Trophoblast cell (in vitro differentiated cells and primary cell): ENCODE data around the gene CCDC187.

Experiments
- DNase-seq, 2 donors: peaks; one replicate each; pipeline ENCODE4 v3.0.0-alpha.2; 2016
- H2AFZ ChIP-seq: 2 replicates; pipeline ENCODE4 v1.6.1; 2013; ENCODE audit warnings: low read length, moderate library complexity, mild to moderate bottlenecking; ENCODE audit not compliant: insufficient read depth, poor library complexity
- H2AK5ac ChIP-seq: 2 replicates; pipeline ENCODE4 v1.6.1; 2013; ENCODE audit warnings: mild to moderate bottlenecking, low read length
- H2BK120ac ChIP-seq: 2 replicates; pipeline ENCODE4 v1.6.1; 2013; ENCODE audit warnings: low read length, mild to moderate bottlenecking, moderate library complexity; ENCODE audit not compliant: insufficient read depth, poor library complexity
- H2BK12ac ChIP-seq: 2 replicates; pipeline ENCODE4 v1.6.1; 2013; ENCODE audit warnings: mild to moderate bottlenecking, low read length, moderate library complexity
- H2BK5ac ChIP-seq: 2 replicates; pipeline ENCODE4 v1.6.1; 2013; ENCODE audit warnings: low read length, low read depth, moderate library complexity, mild to moderate bottlenecking; ENCODE audit not compliant: poor library complexity
- H3K14ac ChIP-seq: 2 replicates; pipeline ENCODE4 v1.6.1; 2013; ENCODE audit warnings: mild to moderate bottlenecking, low read length
- H3K18ac ChIP-seq: 2 replicates; pipeline ENCODE4 v1.6.1; 2013; ENCODE audit warnings: mild to moderate bottlenecking, low read length
- H3K23ac ChIP-seq: 2 replicates; pipeline ENCODE4 v1.6.1; 2013; ENCODE audit warnings: low read length
- H3K27ac ChIP-seq: 2 replicates; pipeline ENCODE4 v1.5.1; 2013; ENCODE audit warnings: low read depth, mild to moderate bottlenecking, inconsistent platforms, low read length, moderate library complexity
- H3K27me3 ChIP-seq: 2 replicates; pipeline ENCODE4 v1.6.1; 2013; ENCODE audit warnings: inconsistent platforms, mild to moderate bottlenecking, low read length, moderate library complexity; ENCODE audit not compliant: insufficient read depth
- H3K36me3 ChIP-seq, 2 experiments: 1 replicate in 1 of 2; 2 replicates in 1 of 2; pipeline ENCODE4 v1.6.1; 2013; ENCODE audit warnings: low read length in 2 of 2, mild to moderate bottlenecking in 2 of 2, moderate library complexity in 1 of 2; ENCODE audit not compliant: insufficient read depth in 2 of 2, control insufficient read depth in 1 of 2
- H3K4ac ChIP-seq: 2 replicates; pipeline ENCODE4 v1.6.1; 2013; ENCODE audit warnings: low read depth, mild to moderate bottlenecking, low read length, moderate library complexity
- H3K4me1 ChIP-seq, 2 experiments: 1 replicate in 1 of 2; 2 replicates in 1 of 2; pipeline ENCODE4 v1.6.1; 2013; ENCODE audit warnings: low read length in 2 of 2, mild to moderate bottlenecking in 2 of 2, moderate library complexity in 1 of 2; ENCODE audit not compliant: insufficient read depth in 2 of 2, control insufficient read depth in 1 of 2
- H3K4me2 ChIP-seq: 2 replicates; pipeline ENCODE4 v1.6.1; 2013; ENCODE audit warnings: inconsistent platforms, mild to moderate bottlenecking, low read length, moderate library complexity
- H3K4me3 ChIP-seq: 2 replicates; pipeline ENCODE4 v1.5.1; 2013; ENCODE audit warnings: mild to moderate bottlenecking, low read depth, low read length, inconsistent platforms
- H3K79me1 ChIP-seq: one replicate; pipeline ENCODE4 v1.6.1; 2013; ENCODE audit warnings: low read length
- H3K79me2 ChIP-seq: 2 replicates; pipeline ENCODE4 v1.6.1; 2013; ENCODE audit warnings: low read length, mild to moderate bottlenecking; ENCODE audit not compliant: control insufficient read depth, insufficient read depth, poor library complexity
- H3K9ac ChIP-seq: 2 replicates; pipeline ENCODE4 v1.6.1; 2013; ENCODE audit warnings: mild to moderate bottlenecking, low read length
- H3K9me3 ChIP-seq: 2 replicates; pipeline ENCODE4 v1.6.1; 2013; ENCODE audit warnings: low read depth, mild to moderate bottlenecking, control low read depth, inconsistent platforms, low read length; ENCODE audit not compliant: insufficient read depth
- H4K12ac ChIP-seq: 2 replicates; pipeline ENCODE4 v1.6.1; 2013; ENCODE audit warnings: low read depth, mild to moderate bottlenecking, low read length, moderate library complexity
- H4K8ac ChIP-seq: 2 replicates; pipeline ENCODE4 v1.6.1; 2013; ENCODE audit warnings: low read depth, mild to moderate bottlenecking, low read length, moderate library complexity
- H4K91ac ChIP-seq: one replicate; pipeline ENCODE4 v1.6.1; 2013; ENCODE audit warnings: low read depth, mild to moderate bottlenecking, low read length, moderate library complexity
- WGBS: extraction: QIAGEN DNeasy Blood & Tissue Kit; methylation state at CpG from one replicate; pipeline ENCODE4 v1.1.7; 2013; ENCODE audit warnings: missing lambda C conversion rate; ENCODE audit not compliant: insufficient read length, insufficient coverage; ENCODE audit errors: extremely low coverage; 5-methylcytosine and 5-hydroxymethylcytosine counted together

The CCDC187 gene

GRCh38 chr9:136202454-136203407, 101.2 kb downstream of the CCDC187 start:
- Histone ChIP-seq H3K4me1 (peaks cover 0 to 3% of the 10 kb centered on the region in 2 experiments), H2AK5ac (no peak overlapping the region), H3K36me3 (no peaks in the 10 kb centered on the region), H3K9me3 (peaks cover 22% of the 10 kb centered on the region), H3K27ac (no peak overlapping the region), H4K12ac (no peak overlapping the region), H3K79me1 (no peaks in the 10 kb centered on the region), H3K79me2 (no peaks in the 10 kb centered on the region), H2BK120ac (no peak overlapping the region), H2BK5ac (no peak overlapping the region), H3K23ac (no peak overlapping the region), H2AFZ (no peak overlapping the region), H3K18ac (no peak overlapping the region), H3K4me3 (no peak overlapping the region), H3K9ac (no peak overlapping the region), H4K91ac (no peak overlapping the region), H3K27me3 (peaks cover 72% of the 10 kb centered on the region), H4K8ac (no peak overlapping the region), H3K4ac (no peak overlapping the region), H3K4me2 (no peak overlapping the region), H3K14ac (no peak overlapping the region), H2BK12ac (no peak overlapping the region)
- DNase-seq = no peak
- no CpG with 5 or more reads among the region's 99 CpGs for WGBS

GRCh38 chr9:136201609-136202453, 102.1 kb downstream of the CCDC187 start:
- no peak overlapping the region for H3K4me2 ChIP-seq
- H3K9ac ChIP-seq = no peak overlapping the region
- peaks cover 0 to 3% of the 10 kb centered on the region in 2 experiments for H3K4me1 ChIP-seq
- H2BK5ac ChIP-seq = no peak overlapping the region
- no peak overlapping the region for H2AFZ ChIP-seq
- no peak overlapping the region for H4K91ac ChIP-seq
- peaks cover 25% of the 10 kb centered on the region for H3K9me3 ChIP-seq
- H3K4me3 ChIP-seq = no peak overlapping the region
- peaks cover 81% of the 10 kb centered on the region for H3K27me3 ChIP-seq
- no peak overlapping the region for H3K23ac ChIP-seq
- no peak overlapping the region for H3K27ac ChIP-seq
- H2BK12ac ChIP-seq = no peak overlapping the region
- H3K18ac ChIP-seq = no peak overlapping the region
- DNase-seq = peak in 1 of 2 donors; percentile 40
- no peak overlapping the region for H3K14ac ChIP-seq
- H4K8ac ChIP-seq = no peak overlapping the region
- no peaks in the 10 kb centered on the region for H3K36me3 ChIP-seq
- no peak overlapping the region for H2AK5ac ChIP-seq
- H4K12ac ChIP-seq = no peak overlapping the region
- H3K4ac ChIP-seq = no peak overlapping the region
- no peaks in the 10 kb centered on the region for H3K79me2 ChIP-seq
- H2BK120ac ChIP-seq = no peak overlapping the region
- no peaks in the 10 kb centered on the region for H3K79me1 ChIP-seq
- no CpG with 5 or more reads among the region's 85 CpGs for WGBS

GRCh38 chr9:136201174-136201573, 102.7 kb downstream of the CCDC187 start:
- no peak overlapping the region for H3K4ac ChIP-seq
- no peaks in the 10 kb centered on the region for H3K79me2 ChIP-seq
- H3K27me3 ChIP-seq = peaks cover 88% of the 10 kb centered on the region
- H3K4me2 ChIP-seq = no peak overlapping the region
- no peak overlapping the region for H3K4me3 ChIP-seq
- DNase-seq = no peak
- no peak overlapping the region for H2AFZ ChIP-seq
- no peak overlapping the region for H2BK5ac ChIP-seq
- no peak overlapping the region for H4K8ac ChIP-seq
- no CpG with 5 or more reads among the region's 13 CpGs for WGBS
- no peak overlapping the region for H2BK12ac ChIP-seq
- no peaks in the 10 kb centered on the region for H3K79me1 ChIP-seq
- no peak overlapping the region for H3K23ac ChIP-seq
- peaks cover 27% of the 10 kb centered on the region for H3K9me3 ChIP-seq
- H3K9ac ChIP-seq = no peak overlapping the region
- peaks cover 0 to 3% of the 10 kb centered on the region in 2 experiments for H3K4me1 ChIP-seq
- no peak overlapping the region for H4K12ac ChIP-seq
- no peak overlapping the region for H2BK120ac ChIP-seq
- H3K18ac ChIP-seq = no peak overlapping the region
- H3K27ac ChIP-seq = no peak overlapping the region
- no peak overlapping the region for H2AK5ac ChIP-seq
- H3K14ac ChIP-seq = no peak overlapping the region
- H4K91ac ChIP-seq = no peak overlapping the region
- H3K36me3 ChIP-seq = no peaks in the 10 kb centered on the region

- no peak overlapping the region for H2BK12ac ChIP-seq
- H3K79me2 ChIP-seq = no peaks in the 10 kb centered on the region
- no peaks in the 10 kb centered on the region for H3K36me3 ChIP-seq
- no peak for DNase-seq
- peaks cover 92% of the 10 kb centered on the region for H3K27me3 ChIP-seq
- H4K8ac ChIP-seq = no peak overlapping the region
- no peak overlapping the region for H3K9ac ChIP-seq
- no peak overlapping the region for H2BK120ac ChIP-seq
- H3K9me3 ChIP-seq = peaks cover 25% of the 10 kb centered on the region
- H3K18ac ChIP-seq = no peak overlapping the region
- H3K4me3 ChIP-seq = no peak overlapping the region
- H3K4ac ChIP-seq = no peak overlapping the region
- no peak overlapping the region for H2BK5ac ChIP-seq
- H2AFZ ChIP-seq = no peak overlapping the region
- no peak overlapping the region for H3K23ac ChIP-seq
- H3K14ac ChIP-seq = no peak overlapping the region
- no peak overlapping the region for H3K4me2 ChIP-seq
- no CpG with 5 or more reads among the region's 19 CpGs for WGBS
- H3K27ac ChIP-seq = no peak overlapping the region
- H4K91ac ChIP-seq = no peak overlapping the region
- no peaks in the 10 kb centered on the region for H3K79me1 ChIP-seq
- H3K4me1 ChIP-seq = peaks cover 0 to 3% of the 10 kb centered on the region in 2 experiments
- H2AK5ac ChIP-seq = no peak overlapping the region
- H4K12ac ChIP-seq = no peak overlapping the region
Measured at GRCh38 chr9:136200424-136200823, 103.5 kb downstream of the CCDC187 start.
